Measurements from ENCODE around the gene UGT1A1.
A peak's percentile ranks its signal among the peaks of the same experiment; 100 is the strongest.

UGT1A1 gene

DNA sequence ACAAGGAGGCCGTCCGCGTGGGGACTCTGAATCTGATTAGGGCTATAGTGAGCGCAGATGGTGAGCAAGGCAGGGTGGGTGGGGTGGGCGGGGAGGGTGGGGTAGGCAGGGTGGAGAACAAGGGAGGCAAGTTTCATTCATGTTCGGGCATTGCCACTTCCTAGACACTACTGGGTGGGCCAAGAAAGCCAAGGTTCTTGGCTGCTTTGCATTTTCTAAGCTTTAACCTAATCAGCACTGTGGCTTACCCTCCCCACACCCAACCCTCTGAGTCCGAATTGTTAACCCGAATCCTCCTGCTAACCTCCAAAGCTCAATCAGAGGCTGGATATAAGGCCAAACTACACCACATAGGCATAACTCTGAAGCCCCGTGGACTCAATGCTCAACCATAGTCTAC is 36.2 kb downstream of the UGT1A1 start:
- DNase-seq (ENCODE audit: low spot score): no peak

GRCh38 chr2:233798335-233799086 is 38.4 kb downstream of the UGT1A1 start:
- no peak for DNase-seq (ENCODE audit: low spot score)

GRCh38 chr2:233799087-233799665 is 39.1 kb downstream of the UGT1A1 start:
- DNase-seq (ENCODE audit: low spot score): peak; percentile 4

DNA sequence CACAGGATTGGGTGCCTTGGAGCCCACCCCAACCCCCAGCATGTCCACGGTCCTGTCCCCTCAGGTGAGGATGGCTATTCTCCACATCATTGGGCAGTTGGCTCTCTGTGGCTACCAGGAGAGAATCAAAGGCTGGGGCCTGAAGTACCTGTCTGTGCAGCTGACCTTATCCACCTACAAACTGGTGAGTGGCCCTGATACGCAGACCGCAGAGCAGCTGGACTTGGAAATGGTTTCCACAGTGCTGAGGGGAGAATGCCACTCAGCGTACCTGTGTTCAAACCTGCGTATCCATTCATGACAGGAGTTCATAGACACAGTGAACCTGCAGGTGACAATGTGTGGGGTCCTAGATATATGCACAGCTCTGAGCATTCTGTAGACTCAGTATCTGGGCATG is 39.6 kb downstream of the UGT1A1 start:
- no peak for DNase-seq (ENCODE audit: low spot score)

DNA sequence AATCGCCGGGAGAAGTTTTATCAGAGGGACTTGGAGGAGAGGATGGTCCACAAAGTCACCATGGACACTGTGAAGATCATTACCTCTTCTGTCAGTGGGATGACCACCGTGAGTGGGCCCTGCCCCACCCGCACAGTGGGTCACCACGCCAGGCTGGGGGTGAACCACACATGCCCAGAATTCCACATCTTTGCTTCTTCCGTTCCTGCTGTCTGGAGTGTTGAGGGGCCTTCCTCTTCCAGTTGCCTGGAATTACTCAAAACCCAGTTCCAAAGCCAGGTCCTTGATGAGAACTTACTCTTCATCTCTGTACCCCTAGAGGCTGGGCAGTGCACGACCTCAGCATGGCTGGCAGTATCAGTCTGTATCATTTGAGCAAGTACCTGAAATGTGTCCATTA is 40.1 kb downstream of the UGT1A1 start:
- DNase-seq (ENCODE audit: low spot score): no peak

GRCh38 chr2:233801357-233802131 is 41.5 kb downstream of the UGT1A1 start:
- DNase-seq (ENCODE audit: low spot score): no peak

GRCh38 chr2:233802132-233802815 is 42.2 kb downstream of the UGT1A1 start:
- DNase-seq (ENCODE audit: low spot score): no peak

DNA sequence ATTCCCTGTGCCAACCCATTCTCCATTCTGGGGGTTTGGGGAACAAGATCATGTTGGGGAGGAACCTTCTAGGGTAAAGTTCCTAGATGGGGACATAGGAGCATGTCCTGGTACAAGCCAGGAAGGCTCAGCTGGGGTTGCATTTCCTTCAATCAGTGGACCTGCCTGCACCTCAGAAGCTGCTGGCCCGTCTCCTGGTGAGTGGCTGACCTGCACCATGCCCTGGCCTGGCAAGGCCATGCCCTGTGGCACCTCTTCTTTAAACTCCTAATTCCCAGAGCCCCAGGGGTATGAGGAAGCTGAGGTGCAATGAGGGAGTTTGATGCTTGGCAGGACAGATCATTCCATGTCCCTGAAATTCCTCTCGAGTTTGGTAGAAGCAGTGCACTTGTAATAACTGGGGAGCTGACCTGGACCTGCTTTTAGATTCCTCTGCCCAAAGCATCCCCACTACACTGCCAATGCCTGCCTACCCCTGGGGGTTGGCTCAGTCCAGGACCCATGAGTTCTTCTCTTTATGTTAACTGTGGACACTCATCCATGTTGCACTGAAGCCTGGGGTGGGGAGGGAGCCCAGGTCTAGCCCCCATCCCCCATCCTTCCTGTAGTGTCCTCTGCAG is 43.3 kb downstream of the UGT1A1 start:
- no peak for DNase-seq (ENCODE audit: low spot score)

GRCh38 chr2:233803994-233804393 is 43.9 kb downstream of the UGT1A1 start:
- no peak for DNase-seq (ENCODE audit: low spot score)

DNA sequence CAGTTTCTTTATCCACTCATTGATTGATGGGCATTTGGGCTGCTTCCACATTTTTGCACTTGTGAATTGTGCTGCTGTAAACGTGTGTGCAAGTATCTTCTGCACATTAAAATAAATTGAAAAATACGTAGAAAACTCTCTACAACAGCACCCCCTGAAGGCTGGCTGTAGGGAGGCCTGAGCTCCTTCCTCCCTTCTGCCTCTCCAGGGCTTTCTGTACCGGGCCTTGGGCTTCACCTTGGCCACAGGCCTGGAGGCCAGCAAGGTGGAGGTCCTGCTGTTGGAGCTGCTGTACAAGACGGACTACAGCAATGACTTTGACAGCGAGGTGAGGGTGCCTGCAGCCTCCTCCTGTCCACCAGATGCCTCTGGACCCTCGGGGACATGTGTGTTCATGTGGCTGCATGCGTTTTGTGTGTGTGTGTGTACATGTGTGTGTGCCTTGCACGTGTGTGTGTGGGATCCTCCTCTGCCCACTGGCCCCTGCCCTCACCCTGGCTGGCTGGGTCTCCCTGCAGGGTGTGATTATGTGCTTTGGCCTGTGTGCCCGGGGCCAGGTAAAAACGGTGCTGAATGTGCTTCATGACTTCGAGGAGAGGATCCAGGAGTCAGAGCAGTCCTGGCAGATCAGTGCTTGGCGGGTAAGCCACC is 47.3 kb downstream of the UGT1A1 start:
- DNase-seq (ENCODE audit: low spot score): no peak

GRCh38 chr2:233807966-233808935 is 48.2 kb downstream of the UGT1A1 start:
- no peak for DNase-seq (ENCODE audit: low spot score)

- no peak for DNase-seq (ENCODE audit: low spot score)
Observed at GRCh38 chr2:233810385-233810784, 50.3 kb downstream of the UGT1A1 start.

- DNase-seq (ENCODE audit: low spot score): no peak
Observed at GRCh38 chr2:233811087-233811486, 51.0 kb downstream of the UGT1A1 start.

GRCh38 chr2:233811732-233812131 is 51.7 kb downstream of the UGT1A1 start:
- no peak for DNase-seq (ENCODE audit: low spot score)

GRCh38 chr2:233813236-233814055 is 53.4 kb downstream of the UGT1A1 start:
- no peak for DNase-seq (ENCODE audit: low spot score)

DNA sequence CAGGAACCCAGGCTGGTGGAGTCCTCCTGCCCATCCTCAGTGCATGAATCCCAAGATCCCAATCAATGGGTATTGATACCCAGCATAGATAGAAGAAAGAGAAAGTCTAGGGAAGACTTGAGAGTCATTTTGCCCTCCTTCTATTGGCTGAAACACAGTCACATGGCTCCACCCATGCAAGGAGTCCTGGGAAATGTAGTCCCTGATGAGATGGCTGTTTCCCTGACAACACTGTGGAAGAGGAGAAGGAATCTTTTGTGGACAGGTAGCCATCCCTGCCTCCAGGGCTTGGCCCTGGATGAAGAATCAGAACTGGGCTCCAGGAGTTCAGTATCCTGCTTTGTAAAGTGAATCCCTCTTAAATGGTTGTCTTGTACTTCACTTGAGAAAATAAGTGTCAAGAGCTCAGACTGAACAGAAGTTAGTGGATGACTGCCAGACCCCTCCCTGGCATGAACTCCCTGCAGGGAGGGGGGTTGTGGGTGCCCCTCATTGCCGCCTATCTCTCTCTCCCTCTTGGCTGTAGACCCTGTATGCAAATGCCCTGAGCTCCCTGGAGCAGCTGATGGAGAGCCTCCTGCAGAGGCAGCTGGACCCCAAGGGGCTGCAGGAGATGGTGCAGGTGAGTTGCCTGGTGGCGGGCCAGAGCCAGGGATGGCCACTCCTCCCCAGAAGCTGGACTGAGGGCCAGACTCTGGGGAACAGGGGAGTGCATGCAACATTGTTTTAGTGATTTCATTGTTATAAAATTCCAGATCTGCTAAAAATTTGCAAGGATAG is 54.2 kb downstream of the UGT1A1 start:
- no peak for DNase-seq (ENCODE audit: low spot score)

GRCh38 chr2:233815861-233816260 is 55.8 kb downstream of the UGT1A1 start:
- no peak for DNase-seq (ENCODE audit: low spot score)

GRCh38 chr2:233816334-233816733 is 56.3 kb downstream of the UGT1A1 start:
- no peak for DNase-seq (ENCODE audit: low spot score)

DNA sequence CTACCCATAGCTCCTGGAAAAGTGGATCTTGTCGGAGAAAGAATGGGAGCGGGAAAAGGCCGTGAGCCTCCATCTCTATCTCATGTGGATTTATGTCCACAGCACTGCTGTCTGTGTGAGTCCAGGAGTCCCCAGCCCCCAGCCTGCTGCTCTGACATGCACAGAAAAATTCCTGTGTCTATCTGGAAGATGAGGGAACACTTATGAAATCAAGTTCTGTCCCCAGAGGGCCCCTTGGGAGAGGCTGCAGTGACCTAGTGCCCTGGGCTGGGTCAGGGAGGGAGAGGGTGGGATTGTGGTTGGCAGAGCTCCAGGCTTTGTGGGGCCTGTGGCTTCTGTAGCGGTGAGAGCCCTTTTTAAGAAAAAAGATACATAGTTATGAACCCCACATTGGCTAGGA is 56.7 kb downstream of the UGT1A1 start:
- DNase-seq (ENCODE audit: low spot score): no peak

Data from cerebellar cortex (tissue), 1 donor.